Panc1 (cell line): ENCODE measurements around the gene PBX1.

Source experiments
- POLR2AphosphoS5 ChIP-seq: IDR thresholded peaks from 2 replicates; pipeline ENCODE4 v1.6.1; 2012; ENCODE audit warnings: mild to moderate bottlenecking, low read depth, low read length, moderate library complexity
- TCF7L2 ChIP-seq: IDR thresholded peaks from 2 replicates; pipeline ENCODE4 v1.6.1; 2011; ENCODE audit warnings: mild to moderate bottlenecking, low read depth, low read length, inconsistent platforms
- TF ChIP-seq, protein P1 (sequence below): fragments of 450-650 bp; IDR thresholded peaks from 2 replicates; pipeline ENCODE4 v1.5.1; 2017; ENCODE audit warnings: mild to moderate bottlenecking
- TF ChIP-seq, protein P2 (sequence below), 2 experiments: IDR thresholded peaks; 2 replicates each; pipeline ENCODE4 v1.6.1; 2011 to 2012; ENCODE audit warnings: low read depth in 2 of 2, control low read depth in 1 of 2, low read length in 1 of 2, mild to moderate bottlenecking in 1 of 2, moderate library complexity in 1 of 2; ENCODE audit not compliant: insufficient read depth in 1 of 2

DNA sequence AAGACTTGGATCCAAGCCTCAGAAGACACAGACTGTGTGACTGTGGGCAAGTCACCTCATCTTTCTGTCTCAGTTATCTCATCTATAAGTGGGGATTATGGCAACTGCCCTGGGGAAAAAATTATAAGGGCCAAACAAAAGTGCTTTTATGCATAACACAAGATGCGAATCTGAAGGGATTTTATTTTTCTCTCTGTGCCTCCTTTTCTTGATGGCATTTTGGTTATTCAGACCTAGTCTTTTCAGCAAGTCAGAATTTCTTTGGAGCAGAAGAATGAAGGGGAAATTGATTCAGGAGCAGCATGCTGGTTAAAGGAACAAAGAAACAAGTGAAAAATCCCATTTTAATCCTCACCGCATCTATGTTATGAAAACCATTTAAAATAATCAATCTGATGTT, 86.9 kb downstream of the PBX1 start:
- TF ChIP-seq, protein P1, sequence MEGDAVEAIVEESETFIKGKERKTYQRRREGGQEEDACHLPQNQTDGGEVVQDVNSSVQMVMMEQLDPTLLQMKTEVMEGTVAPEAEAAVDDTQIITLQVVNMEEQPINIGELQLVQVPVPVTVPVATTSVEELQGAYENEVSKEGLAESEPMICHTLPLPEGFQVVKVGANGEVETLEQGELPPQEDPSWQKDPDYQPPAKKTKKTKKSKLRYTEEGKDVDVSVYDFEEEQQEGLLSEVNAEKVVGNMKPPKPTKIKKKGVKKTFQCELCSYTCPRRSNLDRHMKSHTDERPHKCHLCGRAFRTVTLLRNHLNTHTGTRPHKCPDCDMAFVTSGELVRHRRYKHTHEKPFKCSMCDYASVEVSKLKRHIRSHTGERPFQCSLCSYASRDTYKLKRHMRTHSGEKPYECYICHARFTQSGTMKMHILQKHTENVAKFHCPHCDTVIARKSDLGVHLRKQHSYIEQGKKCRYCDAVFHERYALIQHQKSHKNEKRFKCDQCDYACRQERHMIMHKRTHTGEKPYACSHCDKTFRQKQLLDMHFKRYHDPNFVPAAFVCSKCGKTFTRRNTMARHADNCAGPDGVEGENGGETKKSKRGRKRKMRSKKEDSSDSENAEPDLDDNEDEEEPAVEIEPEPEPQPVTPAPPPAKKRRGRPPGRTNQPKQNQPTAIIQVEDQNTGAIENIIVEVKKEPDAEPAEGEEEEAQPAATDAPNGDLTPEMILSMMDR: no peak
- TF ChIP-seq POLR2AphosphoS5: no peak
- no peak for TF ChIP-seq TCF7L2
- TF ChIP-seq, protein P2, sequence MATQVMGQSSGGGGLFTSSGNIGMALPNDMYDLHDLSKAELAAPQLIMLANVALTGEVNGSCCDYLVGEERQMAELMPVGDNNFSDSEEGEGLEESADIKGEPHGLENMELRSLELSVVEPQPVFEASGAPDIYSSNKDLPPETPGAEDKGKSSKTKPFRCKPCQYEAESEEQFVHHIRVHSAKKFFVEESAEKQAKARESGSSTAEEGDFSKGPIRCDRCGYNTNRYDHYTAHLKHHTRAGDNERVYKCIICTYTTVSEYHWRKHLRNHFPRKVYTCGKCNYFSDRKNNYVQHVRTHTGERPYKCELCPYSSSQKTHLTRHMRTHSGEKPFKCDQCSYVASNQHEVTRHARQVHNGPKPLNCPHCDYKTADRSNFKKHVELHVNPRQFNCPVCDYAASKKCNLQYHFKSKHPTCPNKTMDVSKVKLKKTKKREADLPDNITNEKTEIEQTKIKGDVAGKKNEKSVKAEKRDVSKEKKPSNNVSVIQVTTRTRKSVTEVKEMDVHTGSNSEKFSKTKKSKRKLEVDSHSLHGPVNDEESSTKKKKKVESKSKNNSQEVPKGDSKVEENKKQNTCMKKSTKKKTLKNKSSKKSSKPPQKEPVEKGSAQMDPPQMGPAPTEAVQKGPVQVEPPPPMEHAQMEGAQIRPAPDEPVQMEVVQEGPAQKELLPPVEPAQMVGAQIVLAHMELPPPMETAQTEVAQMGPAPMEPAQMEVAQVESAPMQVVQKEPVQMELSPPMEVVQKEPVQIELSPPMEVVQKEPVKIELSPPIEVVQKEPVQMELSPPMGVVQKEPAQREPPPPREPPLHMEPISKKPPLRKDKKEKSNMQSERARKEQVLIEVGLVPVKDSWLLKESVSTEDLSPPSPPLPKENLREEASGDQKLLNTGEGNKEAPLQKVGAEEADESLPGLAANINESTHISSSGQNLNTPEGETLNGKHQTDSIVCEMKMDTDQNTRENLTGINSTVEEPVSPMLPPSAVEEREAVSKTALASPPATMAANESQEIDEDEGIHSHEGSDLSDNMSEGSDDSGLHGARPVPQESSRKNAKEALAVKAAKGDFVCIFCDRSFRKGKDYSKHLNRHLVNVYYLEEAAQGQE (IDR thresholded peaks at IDR 0.05; ENCODE audit: insufficient read depth in 1 of 2, low read depth in 2 of 2, low read length in 1 of 2): no peak
